NOMO-1 treated with DMSO at 0.1 percent for 48 hours (cell line): ENCODE data around the gene TSHR.
"Not testable (repeated sequence)": the region's sequence is repeated elsewhere in the genome, so short reads cannot be mapped to it uniquely, and the experiment has no call there.

Experiments used
- DNase-seq: peaks from one replicate; lab custom pipeline; 2025; ENCODE audit not compliant: unreplicated experiment; lab: John Stamatoyannopoulos, UW

The TSHR gene

DNA sequence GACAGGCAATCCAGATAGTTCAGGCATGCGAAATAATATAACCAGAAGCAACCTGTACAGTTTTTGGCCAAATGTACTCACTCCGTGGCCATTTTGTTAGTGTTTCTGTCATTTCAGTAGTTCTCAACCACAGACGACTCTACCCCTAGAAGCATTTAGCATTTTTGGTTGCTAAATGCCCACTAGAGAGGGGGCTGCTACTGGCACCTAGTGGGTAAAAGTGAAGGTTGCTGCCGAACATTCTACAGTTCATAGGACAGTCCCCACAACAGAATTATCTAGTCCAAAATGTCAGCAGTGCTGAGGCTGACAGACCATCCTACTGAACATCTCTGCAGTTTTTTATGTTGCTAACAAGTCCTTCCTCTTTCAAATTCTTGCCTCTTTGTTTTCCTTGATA is 107.4 kb downstream of the TSHR start:
- peak; percentile 58 for DNase-seq

DNA sequence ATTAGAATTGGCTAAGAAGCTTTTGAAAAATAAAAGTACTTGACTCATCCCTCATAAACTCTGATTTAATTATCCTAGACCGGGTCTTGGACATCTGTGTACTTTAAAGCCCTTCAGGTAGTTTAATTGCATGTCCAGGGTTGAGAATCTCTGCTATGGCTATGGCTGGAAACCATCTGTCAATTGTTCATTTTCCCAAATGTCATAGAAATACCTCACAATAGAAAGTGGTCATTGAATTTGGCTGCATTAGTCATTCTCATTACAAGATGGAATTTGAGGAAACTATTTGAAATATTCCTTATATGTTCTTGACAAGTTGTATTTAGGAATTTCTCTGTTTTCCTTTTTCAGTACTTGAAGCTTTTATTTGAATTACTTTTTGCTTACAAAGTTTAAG is 111.3 kb downstream of the TSHR start:
- no peak for DNase-seq

DNA sequence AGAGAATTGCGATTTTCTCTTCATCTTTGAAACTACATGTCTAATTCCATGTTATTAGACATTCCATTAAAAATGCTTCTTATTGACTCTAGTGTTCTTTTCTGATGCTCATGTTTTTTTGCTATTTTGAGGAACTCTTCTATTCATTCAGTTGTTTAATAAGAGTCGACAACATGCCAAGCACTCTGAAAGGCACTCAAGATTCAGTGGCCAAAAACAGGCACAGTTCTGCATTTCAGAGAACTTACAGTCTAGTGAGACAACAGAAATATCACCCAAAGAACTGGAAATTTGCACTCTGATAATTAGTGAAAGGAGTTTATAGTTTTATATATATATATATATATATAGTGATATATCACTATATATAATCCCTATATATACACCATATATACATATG is 111.7 kb downstream of the TSHR start:
- DNase-seq, result no peak

DNA sequence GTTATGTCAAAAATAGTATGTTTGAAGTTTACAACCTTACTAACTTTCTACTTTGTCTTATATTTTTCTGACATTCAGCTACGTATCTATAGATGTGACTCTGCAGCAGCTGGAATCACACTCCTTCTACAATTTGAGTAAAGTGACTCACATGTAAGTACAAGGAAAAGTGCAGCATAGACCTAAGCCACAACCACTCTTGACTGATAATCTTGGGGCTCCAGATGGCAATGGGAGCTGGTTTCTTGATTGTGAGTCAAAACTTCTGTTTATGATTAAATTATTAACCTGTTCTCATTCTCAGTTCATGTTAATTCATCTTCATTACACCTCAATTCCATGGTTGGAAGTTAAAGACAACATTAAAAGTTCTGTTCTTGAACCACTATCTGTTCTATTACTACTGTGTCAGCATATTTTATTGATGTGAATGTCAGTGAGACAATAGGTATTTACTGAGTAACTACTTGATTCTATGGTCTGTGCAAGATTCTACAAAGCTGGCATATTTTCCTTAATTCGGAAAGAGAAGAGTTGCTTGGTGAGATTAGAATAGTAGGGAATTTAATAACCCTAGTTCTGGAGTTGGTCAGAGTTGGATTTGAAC is 112.9 kb downstream of the TSHR start:
- DNase-seq, result no peak

DNA sequence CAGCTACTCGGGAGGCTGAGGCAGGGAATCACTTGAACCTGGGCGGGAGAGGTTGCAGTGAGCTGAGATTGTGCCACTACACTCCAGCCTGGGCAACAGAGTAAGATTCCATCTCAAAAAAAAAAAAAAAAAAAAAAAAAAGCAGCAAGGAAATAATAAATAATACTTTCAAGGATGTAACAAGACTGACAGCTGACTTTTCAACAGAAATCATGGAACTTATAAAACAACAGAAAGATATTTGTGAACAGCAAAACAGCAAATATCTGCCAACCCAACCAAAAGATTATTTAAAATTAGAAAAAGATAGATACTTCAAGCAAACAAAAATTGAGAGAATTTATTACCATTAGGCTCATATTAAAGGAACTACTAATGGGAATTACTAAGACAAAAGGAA is 115.1 kb downstream of the TSHR start:
- DNase-seq, result no peak

DNA sequence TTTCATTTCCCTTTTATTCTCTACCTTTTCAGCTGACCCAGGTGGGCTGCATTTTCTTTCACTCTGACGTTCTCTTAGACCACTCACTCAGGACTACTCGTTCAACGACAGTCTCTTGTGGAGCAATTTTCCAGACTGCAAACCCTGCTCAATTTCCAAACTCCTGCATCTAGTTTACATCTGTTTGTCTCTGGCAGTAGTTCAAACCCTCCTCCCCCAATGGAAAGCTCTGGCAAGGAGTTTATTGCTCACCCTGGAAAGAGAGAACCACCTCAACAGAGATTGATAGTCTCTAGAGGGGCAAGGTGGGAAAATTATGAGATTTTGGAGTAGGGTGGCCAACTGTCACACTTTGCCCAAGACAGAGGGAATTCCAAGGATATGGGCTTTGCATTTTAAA is 130.2 kb downstream of the TSHR start:
- DNase-seq, result no peak

DNA sequence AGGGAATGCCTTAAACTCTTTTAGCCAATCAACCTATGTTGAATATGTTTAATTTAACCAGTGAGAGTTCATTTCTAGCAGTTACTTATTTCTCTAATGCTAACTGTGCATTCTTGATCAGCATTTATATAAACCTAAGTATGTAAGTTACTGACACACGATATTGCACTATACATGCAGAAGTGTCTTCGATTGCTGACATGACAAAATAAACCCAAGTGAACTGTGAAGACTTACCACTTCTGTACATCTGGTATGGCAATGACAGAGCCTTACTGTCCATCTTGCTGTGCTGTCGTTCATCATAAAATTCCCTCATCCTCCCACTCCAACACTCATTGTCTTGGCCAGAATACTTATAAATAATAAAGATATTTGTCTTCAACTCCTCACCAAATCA is 131.8 kb downstream of the TSHR start:
- no peak for DNase-seq

DNA sequence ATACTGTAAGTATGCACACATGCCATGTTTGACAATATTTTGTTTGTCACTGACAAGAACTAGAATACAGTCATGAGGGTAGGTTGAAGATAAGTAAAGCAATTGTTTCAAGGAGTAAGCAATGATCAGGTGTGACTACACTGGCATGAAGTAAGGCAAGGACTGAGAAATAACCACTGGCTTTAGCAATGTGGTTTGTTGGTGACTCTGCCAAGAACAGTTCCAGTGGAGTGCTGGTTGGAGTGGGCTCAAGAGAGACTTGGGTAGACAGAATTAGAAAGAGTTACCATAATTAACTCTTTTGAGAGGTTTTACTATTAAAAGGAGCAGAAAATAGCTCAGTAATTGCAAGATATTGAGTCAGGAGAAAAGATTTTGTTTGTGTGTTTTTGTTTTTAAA is 135.7 kb downstream of the TSHR start:
- DNase-seq, result no peak

DNA sequence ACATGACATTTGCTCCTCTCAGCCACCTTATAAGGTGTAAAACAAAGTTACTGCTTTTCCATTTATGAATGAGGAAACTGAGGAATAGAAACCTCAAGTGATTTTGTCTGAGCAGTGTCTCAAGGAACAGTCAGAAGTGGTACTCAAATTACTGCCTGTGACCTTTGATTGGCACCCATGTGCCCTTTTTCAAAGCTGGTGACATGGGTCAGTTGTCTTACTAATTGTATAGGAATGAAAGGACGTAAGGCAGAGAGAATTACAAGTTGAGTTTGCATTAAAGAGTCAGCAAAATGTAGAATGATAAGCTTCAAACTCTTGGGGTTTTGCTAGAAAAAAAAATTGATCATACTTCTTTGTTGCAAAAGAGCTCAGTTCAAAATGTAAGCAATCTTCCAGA is 136.2 kb downstream of the TSHR start:
- no peak for DNase-seq

DNA sequence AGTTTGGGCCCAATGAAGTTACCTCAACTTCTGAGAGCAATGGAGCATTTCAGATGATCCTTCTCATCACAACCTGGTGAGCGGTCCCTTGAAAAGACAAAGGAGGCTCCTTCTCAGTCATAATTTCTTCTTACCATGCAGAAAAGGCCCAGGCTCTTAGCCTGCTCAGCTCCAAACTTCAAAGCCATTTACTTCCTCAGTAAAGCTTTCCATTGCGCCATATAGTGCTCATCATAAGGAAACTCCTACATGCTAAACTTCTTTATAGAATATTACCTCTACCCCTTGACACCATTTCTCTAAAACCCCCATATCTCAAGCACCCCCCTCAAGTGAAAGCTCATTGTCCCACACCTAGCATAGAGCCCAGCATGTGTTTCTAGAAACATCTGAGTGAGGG is 138.2 kb downstream of the TSHR start:
- no peak for DNase-seq

DNA sequence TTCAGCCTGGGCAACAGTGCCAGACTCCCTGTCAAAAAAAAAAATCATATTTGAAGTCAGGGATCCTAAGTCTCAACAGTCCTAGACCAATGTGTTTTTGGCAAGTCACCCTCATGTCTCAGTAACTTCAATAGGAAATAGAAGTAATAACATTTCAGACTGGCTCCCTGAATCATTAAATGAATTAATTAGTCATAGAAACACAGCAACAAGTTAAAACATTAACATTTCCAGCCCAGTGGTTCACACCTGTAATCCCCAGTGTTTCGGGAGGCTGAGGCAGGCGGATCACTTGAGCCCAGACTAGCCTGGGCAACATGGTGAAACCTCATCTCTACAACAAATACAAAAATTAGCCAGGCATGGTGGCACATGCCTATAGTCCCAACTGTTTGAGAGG is 140.1 kb downstream of the TSHR start:
- DNase-seq, result no peak

DNA sequence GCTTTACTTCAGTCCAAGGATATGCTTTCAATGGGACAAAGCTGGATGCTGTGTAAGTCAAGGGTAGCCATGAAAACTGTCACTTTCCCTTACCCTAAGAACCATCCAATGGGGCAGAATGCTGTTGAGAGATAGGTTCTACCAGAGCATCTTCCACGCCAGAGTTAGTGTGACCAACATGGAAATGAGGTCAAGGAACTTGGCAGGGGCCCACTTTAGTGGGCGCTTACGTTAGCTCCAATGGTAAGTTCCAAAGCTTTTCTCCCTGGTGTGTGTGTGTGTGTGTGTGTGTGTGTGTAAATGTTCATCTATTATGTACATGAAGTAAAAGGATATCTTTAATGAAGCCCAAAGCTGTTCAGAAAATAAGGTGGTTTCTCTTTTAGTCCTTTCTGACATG is 141.2 kb downstream of the TSHR start:
- DNase-seq, result no peak

DNA sequence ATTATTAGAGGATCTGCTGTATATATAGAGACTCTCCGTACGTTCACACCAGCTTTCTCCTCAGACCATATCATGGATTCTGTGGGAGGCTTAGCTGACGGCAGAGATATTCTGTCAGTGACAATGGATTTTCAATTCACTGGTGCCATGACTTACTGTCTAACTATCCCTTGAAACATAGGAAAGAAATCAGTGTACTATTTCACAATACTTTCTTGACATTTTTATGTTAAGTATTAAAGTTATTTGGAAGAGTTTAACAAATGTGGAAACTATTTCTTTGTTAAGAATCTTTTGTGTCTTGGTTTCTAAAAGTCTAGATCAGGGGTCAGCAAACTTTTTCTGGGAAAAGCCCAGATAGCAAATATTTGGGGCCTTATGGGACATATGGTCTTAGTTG is 146.8 kb downstream of the TSHR start:
- DNase-seq, result no peak

DNA sequence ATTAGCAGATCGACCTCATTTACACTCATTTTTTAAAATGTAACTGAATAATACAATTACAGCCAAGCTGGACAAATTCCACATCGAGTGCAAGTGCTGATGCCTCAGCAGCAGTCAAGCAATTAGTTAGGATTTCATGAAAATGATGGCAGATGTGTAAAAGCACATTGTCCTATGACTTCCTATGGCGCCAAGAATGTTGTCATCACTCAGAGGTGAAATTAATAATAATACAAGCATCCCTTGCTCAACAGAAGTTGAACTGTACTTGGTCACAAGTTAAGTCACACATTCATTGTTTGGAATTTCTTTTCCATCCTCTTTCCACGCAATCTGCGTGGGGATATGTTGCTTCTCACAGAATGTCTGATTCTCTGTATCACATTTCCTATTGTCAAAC is 148.0 kb downstream of the TSHR start:
- DNase-seq, result no peak

DNA sequence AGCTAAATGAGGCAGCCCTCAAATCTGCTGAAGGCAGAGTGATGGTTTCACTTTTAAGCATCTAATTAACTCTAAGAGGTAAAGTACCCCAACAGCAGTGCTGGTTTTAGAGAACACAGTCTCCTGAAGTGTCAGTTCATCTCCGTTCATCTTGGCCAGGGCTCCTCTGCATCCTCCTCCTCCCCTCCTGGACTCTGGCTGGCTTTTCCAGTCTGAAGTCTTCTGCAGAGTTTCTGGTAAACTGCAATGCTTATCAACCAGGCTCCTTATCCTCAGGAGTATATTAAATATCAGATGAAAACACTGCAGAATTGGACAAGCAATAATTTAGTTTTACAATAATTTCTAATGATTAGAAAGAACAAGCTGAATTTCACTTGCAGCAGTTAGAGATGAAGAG is 150.0 kb downstream of the TSHR start:
- no peak for DNase-seq

DNA sequence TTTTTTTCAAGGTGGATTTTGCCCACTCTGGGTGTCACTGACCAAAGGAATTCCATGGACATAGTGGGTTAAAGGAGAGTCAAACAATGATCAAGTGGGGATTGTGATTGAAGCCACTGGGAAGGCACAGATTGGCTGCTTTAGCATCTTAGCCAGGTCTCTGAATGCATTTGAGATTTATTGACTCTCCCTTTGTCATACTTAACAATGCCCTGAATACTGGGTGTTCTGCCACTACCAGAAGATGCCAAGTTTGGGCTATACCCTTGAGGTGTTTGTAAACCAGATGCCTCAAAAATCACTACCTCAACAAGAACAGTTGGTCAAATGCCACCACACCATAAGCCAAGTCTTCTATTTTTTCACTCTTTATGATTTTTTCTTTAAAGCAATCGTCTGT is 150.5 kb downstream of the TSHR start:
- DNase-seq, result no peak

DNA sequence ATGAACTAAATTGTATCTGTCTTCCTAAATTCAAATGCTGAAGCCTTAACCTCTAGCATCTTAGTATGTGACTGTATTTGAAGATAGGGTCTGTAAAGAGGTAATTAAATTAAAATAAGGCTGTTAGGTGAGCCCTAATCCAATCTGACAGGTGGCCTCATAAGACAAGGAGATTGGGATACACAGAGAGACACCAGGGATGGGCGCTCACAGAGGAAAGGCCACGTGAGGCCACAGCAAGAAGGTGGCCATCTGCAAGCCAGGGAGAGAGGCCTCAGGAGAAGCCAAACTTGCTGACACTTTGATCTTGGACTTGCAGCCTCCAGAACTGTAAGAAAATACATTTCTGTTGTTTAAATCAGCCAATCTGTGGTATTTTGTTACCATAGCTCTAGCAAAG is 154.8 kb downstream of the TSHR start:
- no peak for DNase-seq

DNA sequence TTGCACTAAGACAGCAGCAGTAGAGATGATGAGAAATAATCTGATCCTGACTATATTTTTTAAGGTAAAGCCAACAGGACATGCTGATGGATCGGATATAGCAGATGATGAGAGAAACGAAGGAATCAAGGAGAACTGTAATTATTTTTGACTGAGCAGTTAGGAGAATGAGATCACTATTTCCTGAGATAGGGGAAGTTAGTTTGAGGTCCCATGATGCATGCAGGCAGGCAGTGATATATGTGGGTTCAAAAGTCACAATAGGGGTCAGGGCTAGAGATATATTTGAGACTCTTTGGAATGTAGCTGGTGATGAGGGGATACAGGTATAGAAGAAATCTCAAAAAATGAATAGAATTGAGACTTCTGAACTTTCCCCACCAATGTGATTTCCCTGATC is 157.8 kb downstream of the TSHR start:
- no peak for DNase-seq

DNA sequence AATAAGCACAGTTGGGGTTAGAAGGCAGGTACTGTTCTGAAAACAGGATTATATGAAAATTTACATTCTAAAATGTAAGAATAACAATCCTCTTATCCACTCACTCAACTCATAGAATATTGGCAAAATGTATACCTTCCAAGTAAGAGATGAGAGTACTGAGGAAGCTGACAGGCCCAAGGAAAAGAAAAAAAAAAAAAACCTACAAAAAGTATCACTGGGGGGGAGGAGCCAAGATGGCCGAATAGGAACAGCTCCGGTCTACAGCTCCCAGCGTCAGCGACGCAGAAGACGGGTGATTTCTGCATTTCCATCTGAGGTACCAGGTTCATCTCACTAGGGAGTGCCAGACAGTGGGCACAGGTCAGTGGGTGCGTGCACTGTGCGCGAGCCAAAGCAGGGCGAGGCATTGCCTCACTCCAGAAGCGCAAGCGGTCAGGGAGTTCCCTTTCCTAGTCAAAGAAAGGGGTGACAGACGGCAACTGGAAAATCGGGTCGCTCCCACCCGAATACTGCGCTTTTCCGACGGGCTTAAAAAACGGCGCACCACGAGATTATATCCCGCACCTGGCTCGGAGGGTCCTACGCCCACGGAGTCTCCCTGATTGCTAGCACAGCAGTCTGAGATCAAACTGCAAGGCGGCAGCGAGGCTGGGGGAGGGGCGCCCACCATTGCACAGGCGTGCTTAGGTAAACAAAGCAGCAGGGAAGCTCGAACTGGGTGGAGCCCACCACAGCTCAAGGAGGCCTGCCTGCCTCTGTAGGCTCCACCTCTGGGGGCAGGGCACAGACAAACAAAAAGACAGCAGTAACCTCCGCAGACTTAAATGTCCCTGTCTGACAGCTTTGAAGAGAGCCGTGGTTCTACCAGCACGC is 158.8 kb downstream of the TSHR start:
- DNase-seq, result not testable (repeated sequence)

DNA sequence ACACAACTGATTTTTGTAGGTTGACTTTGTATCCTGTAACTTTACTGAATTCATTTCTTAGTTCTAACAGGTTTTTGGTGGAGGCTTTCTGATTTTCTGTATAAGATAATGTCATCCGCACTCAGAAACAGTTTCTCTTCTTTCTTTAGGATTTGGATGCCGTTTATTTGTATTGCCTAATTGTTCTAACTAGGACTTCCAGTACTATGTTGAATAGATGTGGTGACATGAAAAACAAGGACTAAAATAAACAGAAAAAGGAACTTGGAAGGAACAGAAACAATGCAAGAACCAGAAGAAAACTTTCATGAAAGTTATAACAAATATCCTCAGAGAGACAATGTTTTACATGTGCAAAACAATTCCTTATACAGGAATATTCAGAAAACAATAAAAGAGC is 165.1 kb downstream of the TSHR start:
- DNase-seq, result peak; percentile 47

DNA sequence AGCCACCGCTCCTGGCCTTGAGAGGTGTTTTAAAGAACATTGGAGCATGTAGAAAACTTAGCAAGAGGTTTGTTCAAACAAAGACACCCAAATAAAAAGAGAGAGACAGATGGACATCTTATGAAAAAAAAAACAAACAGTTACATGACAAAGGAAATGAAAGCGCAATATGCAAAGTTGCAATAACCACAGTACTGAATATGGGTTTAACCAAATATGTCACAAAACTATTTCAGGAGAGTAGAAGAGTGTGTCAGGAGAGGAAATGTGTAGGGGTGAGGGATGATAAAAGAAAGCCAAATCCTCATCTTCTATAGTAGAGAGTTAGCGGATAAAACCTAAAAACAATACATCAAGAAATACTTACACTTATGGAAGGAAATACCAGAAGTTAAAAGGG is 166.9 kb downstream of the TSHR start:
- peak; percentile 18 for DNase-seq

DNA sequence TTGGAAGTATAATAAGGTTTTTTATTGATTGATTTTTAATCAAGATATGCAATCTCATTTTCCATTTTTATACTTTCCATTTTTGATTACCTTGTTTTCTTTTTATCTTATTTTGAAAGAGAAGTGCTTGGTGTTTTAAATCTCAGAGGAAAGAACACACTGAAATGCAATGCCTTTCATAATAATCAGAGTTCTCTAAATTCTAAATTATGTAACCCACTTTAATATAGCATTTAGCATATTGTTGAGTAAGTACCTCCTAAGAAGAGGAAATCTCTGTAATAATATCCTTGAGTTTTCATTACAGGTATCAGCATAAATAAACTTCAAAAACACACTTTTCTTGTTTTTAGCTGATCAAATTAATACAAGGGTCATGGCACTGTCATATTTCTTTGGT is 168.4 kb downstream of the TSHR start:
- peak; percentile 22 for DNase-seq

DNA sequence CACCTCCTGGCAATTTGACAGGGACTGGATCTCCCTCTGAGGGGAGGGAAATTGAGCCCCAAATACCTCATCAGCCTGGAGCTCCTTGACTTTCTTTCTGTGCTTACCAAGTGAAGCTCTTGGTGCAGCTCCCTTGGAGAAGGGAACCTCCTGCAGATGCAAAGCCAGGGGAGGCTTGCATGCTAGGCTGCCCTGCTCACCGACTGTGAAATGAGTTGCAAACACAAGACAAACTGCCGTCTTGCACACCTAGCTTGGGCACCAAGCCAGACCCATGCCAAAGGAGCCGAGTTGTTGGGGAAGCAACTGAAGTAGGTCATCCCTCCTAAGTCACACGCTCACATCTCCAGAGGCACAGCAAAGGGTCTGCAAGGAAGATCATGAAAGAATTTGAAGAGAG is 170.1 kb downstream of the TSHR start:
- no peak for DNase-seq
